HFF-Myc (cell line): ENCODE results near the gene LSS.
"Not testable (repeated sequence)": the region's sequence is repeated elsewhere in the genome, so short reads cannot be mapped to it uniquely, and the experiment has no call there.

Experiments
- DNase-seq: peaks from one replicate; pipeline ENCODE4 v3.0.0-alpha.2; 2011; ENCODE audit warnings: low read depth; ENCODE audit errors: extremely low read depth
- H3K4me3 ChIP-seq: replicated peaks from 2 replicates; pipeline ENCODE4 v1.5.1; 2011; ENCODE audit warnings: low read depth, mild to moderate bottlenecking, control low read depth, low read length
- CTCF ChIP-seq: IDR thresholded peaks from 2 replicates; pipeline ENCODE4 v1.5.1; 2012; ENCODE audit warnings: mild to moderate bottlenecking, low read depth, low read length, control low read depth; ENCODE audit errors: missing control alignments

Gene LSS

GRCh38 chr21:46181436-46181835 is 47.1 kb downstream of the LSS start:
- TF ChIP-seq CTCF = no peak
- DNase-seq = no peak
- H3K4me3 ChIP-seq = no peak overlapping the region

GRCh38 chr21:46180778-46181391 is 47.7 kb downstream of the LSS start:
- DNase-seq = no peak
- no peak overlapping the region for H3K4me3 ChIP-seq
- TF ChIP-seq CTCF = no peak

- H3K4me3 ChIP-seq = no peak overlapping the region
- no peak for DNase-seq
- no peak for TF ChIP-seq CTCF
Observed at GRCh38 chr21:46180079-46180722, 48.4 kb downstream of the LSS start.

GRCh38 chr21:46179708-46180078 is 48.9 kb downstream of the LSS start:
- no peak for DNase-seq
- no peak for TF ChIP-seq CTCF
- no peak overlapping the region for H3K4me3 ChIP-seq

- no peak for DNase-seq
- H3K4me3 ChIP-seq = no peak overlapping the region
- no peak for TF ChIP-seq CTCF
Observed at GRCh38 chr21:46178961-46179360, 49.6 kb downstream of the LSS start.

GRCh38 chr21:46176443-46177129 is 52.0 kb downstream of the LSS start:
- H3K4me3 ChIP-seq = not testable (repeated sequence)

GRCh38 chr21:46173573-46173972 is 55.0 kb downstream of the LSS start:
- DNase-seq = no peak
- no peak overlapping the region for H3K4me3 ChIP-seq
- no peak for TF ChIP-seq CTCF

More at GRCh38 chr21:46176443-46177129, 52.0 kb downstream of the LSS start:
- not testable (repeated sequence) for DNase-seq
